Mucosa of rectum (tissue), 2 donors: ENCODE measurements around the gene ADGRG2.

Experiments
- H3K27ac ChIP-seq, 2 donors: one replicate each; pipeline ENCODE4 v1.7.0; 2013; ENCODE audit warnings: inconsistent platforms in 2 of 2, low read depth in 2 of 2, low read length in 2 of 2
- H3K27me3 ChIP-seq, 2 donors: one replicate each; pipeline ENCODE4 v1.7.0; 2013; ENCODE audit warnings: low read length in 2 of 2; ENCODE audit not compliant: control insufficient read depth in 2 of 2, insufficient read depth in 2 of 2
- H3K36me3 ChIP-seq, 2 donors: one replicate each; pipeline ENCODE4 v1.7.0; 2013; ENCODE audit warnings: low read length in 2 of 2; ENCODE audit not compliant: control insufficient read depth in 2 of 2, insufficient read depth in 2 of 2
- H3K4me1 ChIP-seq, 2 donors: one replicate each; pipeline ENCODE4 v1.7.0; 2013; ENCODE audit warnings: low read length in 2 of 2, mild to moderate bottlenecking in 1 of 2; ENCODE audit not compliant: control insufficient read depth in 2 of 2, insufficient read depth in 2 of 2
- H3K4me3 ChIP-seq, 2 donors: one replicate each; pipeline ENCODE4 v1.7.0; 2013; ENCODE audit warnings: low read length in 2 of 2
- H3K9ac ChIP-seq, 2 donors: one replicate each; pipeline ENCODE4 v1.7.0; 2013; ENCODE audit warnings: low read length in 2 of 2, low read depth in 1 of 2, mild to moderate bottlenecking in 1 of 2
- H3K9me3 ChIP-seq, 2 donors: one replicate each; pipeline ENCODE4 v1.7.0; 2013; ENCODE audit warnings: low read length in 2 of 2; ENCODE audit not compliant: control insufficient read depth in 2 of 2
- donor health status: healthy.
- donor health status: Normal muscosa, but diverticular disease.

The ADGRG2 gene

DNA sequence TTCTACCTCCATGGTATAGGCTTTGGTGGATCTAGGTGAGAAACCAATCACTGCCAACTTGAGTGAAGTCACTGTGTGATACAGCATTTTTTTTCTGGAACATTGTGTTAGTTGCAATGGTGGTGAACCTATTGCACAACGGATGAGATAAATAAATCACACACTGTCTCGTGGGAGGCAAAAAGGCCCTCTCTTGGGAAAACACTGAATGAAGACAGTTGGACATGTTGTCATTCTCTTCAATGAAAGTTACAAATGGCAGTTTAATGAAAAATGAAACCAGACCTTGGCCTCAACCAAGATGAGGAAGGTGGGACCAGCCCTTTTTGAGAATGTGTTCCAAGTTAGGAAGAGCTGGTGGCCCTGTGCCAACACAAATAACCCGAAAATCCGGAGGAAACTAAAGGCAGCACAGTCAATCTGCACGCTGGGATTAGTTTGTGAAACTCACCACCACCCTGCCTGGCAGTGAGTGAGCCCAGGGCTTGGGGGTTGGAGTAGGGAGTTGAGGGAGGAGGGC, 5.4 kb upstream of the ADGRG2 start:
- Histone ChIP-seq H3K36me3 (no peaks in the 10 kb centered on the region), H3K4me1 (no peaks in the 10 kb centered on the region), H3K4me3 (no peak overlapping the region), H3K27ac (no peak overlapping the region), H3K9ac (no peak overlapping the region), H3K9me3 (no peaks in the 10 kb centered on the region), H3K27me3 (peaks cover 0 to 10% of the 10 kb centered on the region in 2 donors)

DNA sequence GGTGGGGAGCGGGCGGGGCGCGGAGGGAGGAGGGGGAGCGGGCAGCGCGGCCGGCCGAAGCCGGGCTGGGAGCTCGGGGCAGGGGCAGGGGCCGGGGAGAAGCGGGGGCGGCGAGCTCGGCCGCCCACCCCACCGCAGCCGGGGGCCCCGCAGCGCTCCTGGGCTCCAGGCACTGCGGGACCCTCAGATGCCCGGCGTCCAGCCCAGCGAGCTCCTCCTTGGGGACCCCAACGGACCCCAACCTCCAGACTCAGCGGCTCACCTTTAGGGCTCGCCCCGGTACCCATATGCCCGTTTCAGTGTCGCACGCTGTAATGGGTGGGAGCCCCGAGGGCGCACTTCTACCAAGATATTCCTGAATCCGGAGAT, 357 bp upstream of the ADGRG2 start:
- no peaks in the 10 kb centered on the region for H3K9me3 ChIP-seq
- H3K9ac ChIP-seq, result no peak overlapping the region
- H3K36me3 ChIP-seq, result no peaks in the 10 kb centered on the region
- H3K27me3 ChIP-seq, result peaks cover 10 to 18% of the 10 kb centered on the region in 2 donors
- no peak overlapping the region for H3K27ac ChIP-seq
- no peaks in the 10 kb centered on the region for H3K4me1 ChIP-seq
- no peak overlapping the region for H3K4me3 ChIP-seq

DNA sequence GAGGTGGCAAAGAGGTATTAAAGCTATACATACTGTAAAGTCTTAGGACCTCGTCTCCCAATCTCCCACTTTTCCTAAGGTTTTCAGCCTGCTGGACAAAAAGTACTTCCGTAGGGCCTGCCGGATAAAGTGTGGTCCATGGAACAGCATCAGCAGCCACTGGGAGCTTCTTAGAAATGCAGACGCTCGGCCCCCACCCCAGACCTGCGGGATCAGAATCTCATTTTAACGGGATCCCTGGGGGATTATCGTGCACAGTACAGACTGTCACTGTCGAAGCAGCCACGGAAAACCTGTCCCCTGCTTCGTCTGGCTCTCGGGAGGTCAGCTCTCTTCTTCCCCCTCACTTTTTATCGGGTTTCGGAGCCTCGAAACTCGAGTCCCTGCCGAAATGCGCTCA, 802 bp downstream of the ADGRG2 start:
- H3K36me3 ChIP-seq, result no peaks in the 10 kb centered on the region
- H3K27ac ChIP-seq, result no peak overlapping the region
- H3K4me1 ChIP-seq, result no peaks in the 10 kb centered on the region
- H3K9me3 ChIP-seq, result no peaks in the 10 kb centered on the region
- H3K4me3 ChIP-seq, result no peak overlapping the region
- H3K27me3 ChIP-seq, result peaks cover 10 to 18% of the 10 kb centered on the region in 2 donors
- no peak overlapping the region for H3K9ac ChIP-seq

DNA sequence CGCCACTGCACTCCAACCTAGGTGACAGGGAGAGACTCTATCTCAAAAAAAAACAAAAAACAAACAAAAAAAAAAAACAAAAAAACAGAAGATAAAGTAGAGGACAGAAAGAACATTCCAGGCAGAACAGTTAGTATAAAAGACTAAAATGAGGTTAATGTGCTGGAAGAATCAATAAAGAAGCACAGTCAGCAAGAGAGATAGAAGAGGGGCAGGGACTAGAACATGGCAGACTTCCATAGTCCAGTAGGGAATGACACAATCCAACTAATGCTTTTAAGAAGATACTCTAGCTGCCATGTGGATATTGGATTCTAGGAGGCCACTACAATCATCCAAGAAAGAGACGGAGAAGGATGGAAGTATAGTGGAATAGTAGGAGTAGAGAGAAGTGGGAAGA, 11.6 kb downstream of the ADGRG2 start:
- Histone ChIP-seq H3K27me3 (peaks cover 0 to 3% of the 10 kb centered on the region in 2 donors), H3K9me3 (no peaks in the 10 kb centered on the region), H3K27ac (no peak overlapping the region), H3K9ac (no peak overlapping the region), H3K4me3 (no peak overlapping the region), H3K4me1 (no peaks in the 10 kb centered on the region), H3K36me3 (no peaks in the 10 kb centered on the region)

DNA sequence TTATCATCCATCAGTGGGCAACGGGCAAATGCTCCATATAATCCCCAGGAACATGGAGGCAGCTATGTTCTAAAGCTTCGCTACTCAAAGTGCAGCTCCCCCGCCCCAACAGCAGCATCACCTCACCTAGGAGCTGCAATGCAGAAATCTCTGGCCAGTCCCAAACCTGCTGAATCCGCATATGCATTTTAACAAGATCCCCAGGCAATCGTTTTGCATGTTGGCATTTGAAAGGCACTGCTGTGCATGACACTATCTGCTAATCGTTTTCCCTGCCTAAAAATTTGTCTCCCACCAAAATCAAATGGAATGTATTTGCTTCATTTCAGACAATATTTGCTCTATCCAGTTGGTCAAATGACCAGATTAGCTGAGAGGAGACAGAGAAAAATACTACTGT, 15.2 kb downstream of the ADGRG2 start:
- H3K9ac ChIP-seq, result no peak overlapping the region
- no peaks in the 10 kb centered on the region for H3K36me3 ChIP-seq
- H3K4me3 ChIP-seq, result no peak overlapping the region
- H3K9me3 ChIP-seq, result no peaks in the 10 kb centered on the region
- no peaks in the 10 kb centered on the region for H3K4me1 ChIP-seq
- peaks cover 0 to 3% of the 10 kb centered on the region in 2 donors for H3K27me3 ChIP-seq
- H3K27ac ChIP-seq, result no peak overlapping the region

DNA sequence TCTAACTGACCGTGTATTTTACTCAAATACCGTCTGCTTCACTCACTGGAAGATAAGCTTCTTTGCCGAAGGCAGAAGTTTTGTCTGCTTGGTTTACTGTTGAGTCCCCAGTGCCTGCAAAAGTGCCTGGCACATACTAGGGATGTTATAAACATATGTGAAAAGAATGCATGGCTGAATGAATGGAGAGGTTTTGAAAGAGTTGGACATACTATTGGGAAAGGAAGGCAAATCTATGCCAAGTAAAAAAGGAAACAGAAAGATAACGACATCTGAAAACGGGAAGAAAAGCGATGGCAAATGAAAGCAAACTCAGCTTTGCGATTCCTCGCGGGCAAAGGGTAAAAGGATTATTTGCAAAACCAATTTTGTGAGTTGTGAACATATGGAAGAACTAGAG, 21.7 kb downstream of the ADGRG2 start:
- Histone ChIP-seq H3K4me1 (no peaks in the 10 kb centered on the region), H3K4me3 (no peak overlapping the region), H3K27ac (no peak overlapping the region), H3K27me3 (no peaks in the 10 kb centered on the region), H3K9ac (no peak overlapping the region), H3K36me3 (no peaks in the 10 kb centered on the region), H3K9me3 (no peaks in the 10 kb centered on the region)

DNA sequence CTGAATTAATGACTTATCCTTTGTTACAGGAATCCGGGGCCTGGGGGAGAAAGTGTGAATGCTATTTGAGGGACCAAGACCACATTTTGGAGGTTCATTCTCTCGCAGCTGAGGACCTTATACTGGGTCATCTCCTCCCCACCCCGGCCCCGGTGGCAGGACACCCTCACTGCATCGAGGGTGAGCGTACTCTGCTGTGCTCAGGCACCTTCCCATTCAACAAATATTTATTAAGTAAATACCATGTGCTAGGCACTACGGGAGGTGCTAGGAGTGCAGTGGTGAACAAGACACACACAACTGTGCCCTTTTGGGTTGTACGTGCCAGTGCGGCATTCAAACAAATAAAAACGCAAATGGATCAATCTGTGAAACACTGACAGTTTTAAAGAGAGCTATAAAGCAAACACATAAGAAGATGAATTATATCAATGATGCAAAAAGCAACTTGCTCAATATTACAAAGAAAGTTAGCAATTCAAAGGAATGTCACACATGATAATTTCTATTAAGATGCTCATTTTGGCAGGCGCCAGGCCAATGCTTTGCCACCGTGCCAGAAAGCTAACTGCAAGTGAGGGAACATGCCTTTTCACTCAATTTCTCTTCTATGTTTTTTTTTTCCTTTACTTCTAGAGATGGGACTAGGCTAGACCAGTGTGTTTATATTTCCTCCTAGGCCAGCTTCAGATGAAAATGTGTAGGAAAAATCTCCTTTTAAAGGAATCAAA, 24.6 kb downstream of the ADGRG2 start:
- H3K9me3 ChIP-seq, result no peaks in the 10 kb centered on the region
- H3K27ac ChIP-seq, result no peak overlapping the region
- no peaks in the 10 kb centered on the region for H3K36me3 ChIP-seq
- no peak overlapping the region for H3K4me3 ChIP-seq
- no peaks in the 10 kb centered on the region for H3K4me1 ChIP-seq
- H3K9ac ChIP-seq, result no peak overlapping the region
- no peaks in the 10 kb centered on the region for H3K27me3 ChIP-seq

DNA sequence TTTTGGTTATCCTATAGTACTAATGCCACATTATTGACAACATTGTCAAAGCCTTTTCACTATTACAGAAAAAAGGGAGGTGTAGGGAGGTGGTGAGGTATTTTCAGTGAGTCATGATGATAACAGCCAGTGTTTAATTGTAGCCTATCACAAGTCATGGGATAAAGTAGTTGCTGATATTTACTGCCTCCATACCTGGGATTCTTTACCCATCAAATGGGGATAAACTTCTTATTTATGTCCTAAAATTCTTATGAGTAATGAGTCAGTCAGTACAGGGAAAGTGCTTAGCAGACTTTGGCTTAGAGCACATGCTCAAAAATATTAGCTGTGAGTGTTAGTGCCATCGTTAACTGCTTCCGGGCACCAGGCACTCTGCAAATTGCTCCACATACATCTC, 25.7 kb downstream of the ADGRG2 start:
- Histone ChIP-seq H3K4me1 (no peaks in the 10 kb centered on the region), H3K27me3 (no peaks in the 10 kb centered on the region), H3K9me3 (no peaks in the 10 kb centered on the region), H3K9ac (no peak overlapping the region), H3K4me3 (no peak overlapping the region), H3K27ac (no peak overlapping the region), H3K36me3 (no peaks in the 10 kb centered on the region)

DNA sequence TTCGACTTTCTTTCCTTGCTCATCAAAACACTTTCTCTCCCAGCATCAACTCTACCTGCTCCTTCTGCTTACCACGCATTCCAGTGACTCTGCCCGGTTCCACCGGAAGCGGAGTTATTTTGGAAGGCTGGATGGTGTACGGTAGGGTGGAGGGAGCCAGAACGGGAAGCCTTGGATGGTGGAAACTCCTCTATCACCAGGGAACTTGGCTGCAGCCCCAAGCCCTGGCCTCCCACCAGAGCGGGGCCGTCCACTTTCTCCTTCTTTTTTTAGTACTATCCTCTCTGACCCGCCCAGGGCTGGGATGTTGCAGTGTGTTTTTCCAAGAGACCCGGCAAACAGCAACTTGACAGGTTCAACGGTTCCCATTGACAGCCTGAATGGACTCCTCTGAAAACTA, 27.6 kb downstream of the ADGRG2 start:
- H3K4me1 ChIP-seq, result no peaks in the 10 kb centered on the region
- no peak overlapping the region for H3K4me3 ChIP-seq

DNA sequence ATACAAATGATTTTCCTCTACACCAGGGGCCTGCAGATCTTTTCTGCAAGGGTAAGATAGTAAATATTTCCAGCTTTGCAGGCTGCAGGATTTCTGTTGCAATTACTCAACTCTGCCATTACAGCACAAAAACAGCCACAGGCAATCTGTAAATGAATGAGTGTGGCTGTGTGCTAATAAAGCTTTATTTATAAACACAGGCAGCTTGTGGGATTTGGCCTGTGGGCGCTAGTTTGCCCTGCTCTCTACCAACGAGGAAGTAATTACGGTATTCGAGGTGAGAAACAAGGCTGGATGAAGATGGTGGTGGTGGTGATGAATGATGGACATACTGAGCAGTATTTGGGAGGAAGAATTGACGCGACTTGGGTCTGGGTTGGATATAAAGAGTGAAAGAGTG, 30.7 kb downstream of the ADGRG2 start:
- H3K27me3 ChIP-seq, result no peaks in the 10 kb centered on the region
- H3K9ac ChIP-seq, result no peak overlapping the region
- no peaks in the 10 kb centered on the region for H3K36me3 ChIP-seq
- no peak overlapping the region for H3K27ac ChIP-seq
- H3K4me3 ChIP-seq, result no peak overlapping the region
- no peaks in the 10 kb centered on the region for H3K4me1 ChIP-seq
- peaks cover 0 to 8% of the 10 kb centered on the region in 2 donors for H3K9me3 ChIP-seq

More for the DNA sequence above, 27.6 kb downstream of the ADGRG2 start:
- Histone ChIP-seq H3K9ac (no peak overlapping the region), H3K9me3 (peaks cover 0 to 4% of the 10 kb centered on the region in 2 donors), H3K27ac (no peak overlapping the region), H3K27me3 (no peaks in the 10 kb centered on the region), H3K36me3 (no peaks in the 10 kb centered on the region)
